UCSD-AML1 (cell line): ENCODE data around the gene TSPAN14.
"Not testable (repeated sequence)": the region's sequence is repeated elsewhere in the genome, so short reads cannot be mapped to it uniquely, and the experiment has no call there.

Experiments used
- DNase-seq: peaks from one replicate; lab custom pipeline; 2025; ENCODE audit not compliant: unreplicated experiment; lab: John Stamatoyannopoulos, UW

TSPAN14 gene

GRCh38 chr10:80539421-80540031 is 85.4 kb downstream of the TSPAN14 start:
- no peak for DNase-seq

DNA sequence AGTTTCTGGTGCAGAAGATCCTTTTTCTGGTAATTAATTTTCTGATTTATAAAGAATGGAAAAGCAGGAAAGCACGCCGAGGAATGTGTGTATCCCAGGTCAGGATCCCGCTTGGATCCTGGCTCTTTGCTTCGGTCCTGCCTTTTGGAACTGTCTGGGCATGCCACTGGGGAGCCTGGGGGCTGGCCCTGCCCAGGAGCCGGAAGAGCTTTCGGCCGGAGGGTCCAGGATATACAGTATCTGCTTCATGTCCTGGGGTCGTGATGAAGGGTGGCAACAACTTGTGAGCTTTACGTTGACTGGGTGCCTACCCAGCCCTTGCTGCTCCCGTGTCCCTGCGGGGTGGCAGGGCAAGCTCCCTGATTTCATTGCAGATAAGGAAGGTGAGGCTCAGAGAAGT is 86.0 kb downstream of the TSPAN14 start:
- no peak for DNase-seq

DNA sequence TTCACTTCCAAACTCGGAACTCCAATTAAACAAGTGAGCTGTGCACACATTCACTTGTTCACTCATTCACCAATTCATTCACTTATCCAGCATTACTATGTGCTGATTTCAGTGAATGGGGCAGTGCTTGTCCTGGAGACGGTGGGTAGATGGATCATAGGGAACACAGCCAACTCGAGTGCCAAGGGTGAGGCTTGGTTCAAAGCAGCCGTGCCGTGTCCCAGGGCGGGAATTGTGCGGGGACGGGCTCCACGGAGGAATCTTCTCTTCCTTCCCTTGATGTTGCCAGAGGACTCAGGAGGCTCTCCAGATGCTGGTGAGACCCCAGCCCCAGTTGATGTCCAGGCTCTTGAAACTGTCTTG is 86.5 kb downstream of the TSPAN14 start:
- no peak for DNase-seq

DNA sequence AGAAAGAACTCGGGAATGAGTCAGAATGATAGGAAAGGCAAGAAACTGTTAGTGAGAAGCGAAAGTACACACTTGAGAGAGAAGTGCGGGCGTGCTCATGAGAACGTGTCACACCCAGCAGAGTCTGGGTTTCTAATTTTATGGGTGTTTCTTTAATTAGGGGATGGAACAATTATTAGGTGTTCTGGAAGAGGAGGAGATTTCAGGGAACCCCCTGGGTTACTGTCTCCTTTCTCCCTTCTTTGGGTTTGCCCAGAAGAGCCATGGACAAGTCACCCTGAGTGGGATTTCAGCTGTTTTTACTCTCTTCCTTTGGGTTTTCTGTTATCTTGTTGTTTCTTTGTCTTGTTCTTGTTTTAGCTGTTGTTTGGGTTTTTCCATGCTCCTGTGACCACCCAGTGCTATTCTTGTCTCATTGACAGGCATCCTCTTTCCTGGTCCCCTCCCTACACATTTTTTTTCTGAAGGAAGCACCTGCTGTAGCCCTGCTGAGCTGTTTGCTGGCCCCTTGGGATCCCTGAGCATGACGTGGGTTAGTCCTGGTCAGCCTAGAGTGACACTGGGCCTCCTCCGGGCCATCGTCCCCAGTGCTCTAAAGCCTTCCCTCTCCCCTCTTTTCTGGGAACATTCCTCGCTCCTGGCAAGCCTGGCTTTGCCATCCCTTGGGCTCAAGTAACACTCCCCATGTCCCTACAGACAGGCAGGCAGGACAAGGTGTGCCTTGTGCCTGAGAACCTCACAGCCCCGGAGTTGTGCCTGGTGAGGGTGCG is 87.1 kb downstream of the TSPAN14 start:
- no peak for DNase-seq

GRCh38 chr10:80542053-80542452 is 87.9 kb downstream of the TSPAN14 start:
- DNase-seq, result no peak

DNA sequence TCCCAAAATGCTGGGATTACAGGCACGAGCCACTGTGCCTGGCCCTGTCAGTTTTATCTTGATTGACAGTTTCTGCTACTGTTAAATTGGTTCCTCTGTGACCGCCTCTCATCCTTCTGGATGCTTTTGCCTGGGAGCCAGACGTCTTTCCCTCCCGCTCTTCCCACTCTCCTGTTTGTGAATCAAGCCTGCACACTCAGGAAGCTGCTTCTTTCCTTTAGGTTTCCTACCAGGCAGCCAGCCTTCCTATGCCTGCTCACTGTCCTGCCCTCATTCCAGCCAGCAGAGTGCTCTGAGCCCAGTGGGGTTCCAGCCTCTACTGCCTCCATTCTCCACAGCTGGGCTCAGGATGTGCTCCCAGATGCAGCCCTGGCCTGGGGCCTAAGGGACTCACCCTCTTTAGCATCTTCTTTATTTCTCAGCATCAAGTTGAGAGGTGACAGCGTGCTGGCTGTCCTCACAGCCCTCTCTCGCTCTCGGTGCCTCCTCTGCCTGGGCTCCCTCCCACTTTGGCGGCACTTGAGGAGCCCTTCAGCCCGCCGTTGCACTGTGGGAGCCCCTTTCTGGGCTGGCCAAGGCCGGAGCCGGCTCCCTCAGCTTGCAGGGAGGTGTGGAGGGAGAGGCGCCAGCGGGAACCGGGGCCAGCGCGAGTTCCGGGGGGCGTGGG is 88.7 kb downstream of the TSPAN14 start:
- DNase-seq, result no peak

GRCh38 chr10:80543319-80543672 is 89.2 kb downstream of the TSPAN14 start:
- not testable (repeated sequence) for DNase-seq

DNA sequence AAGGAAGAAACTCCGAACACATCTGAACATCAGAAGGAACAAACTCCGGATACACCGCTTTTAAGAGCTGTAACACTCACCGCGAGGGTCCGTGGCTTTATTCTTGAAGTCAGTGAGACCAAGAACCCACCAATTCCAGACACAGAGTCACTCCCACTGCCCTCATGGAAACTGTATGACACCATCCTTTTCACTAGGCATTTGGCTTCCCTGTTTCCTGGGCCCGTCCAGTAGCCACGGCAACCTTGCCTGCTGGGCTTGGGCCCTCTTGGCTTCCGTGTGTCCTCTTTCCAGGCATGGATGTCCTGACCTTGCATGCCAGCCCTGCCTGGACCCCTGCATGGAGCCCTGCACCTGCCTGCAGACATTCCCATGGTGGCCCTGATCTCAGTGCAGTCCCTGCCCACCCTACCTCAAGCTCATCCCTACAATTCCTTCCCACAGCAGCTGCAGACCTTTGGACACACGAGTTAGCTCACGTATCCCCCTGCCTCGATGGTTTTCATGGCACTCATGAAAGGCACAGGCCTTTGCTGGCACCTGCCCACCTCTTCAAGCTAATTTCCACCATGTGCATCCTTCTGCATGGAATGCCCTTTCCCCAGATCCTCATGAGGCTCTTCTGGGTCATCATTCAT is 90.3 kb downstream of the TSPAN14 start:
- DNase-seq, result no peak

- DNase-seq, result no peak
Observed at GRCh38 chr10:80545258-80545881, 91.3 kb downstream of the TSPAN14 start.

- no peak for DNase-seq
Observed at GRCh38 chr10:80552151-80552646, 98.1 kb downstream of the TSPAN14 start.

GRCh38 chr10:80553436-80553835 is 99.3 kb downstream of the TSPAN14 start:
- DNase-seq, result no peak

DNA sequence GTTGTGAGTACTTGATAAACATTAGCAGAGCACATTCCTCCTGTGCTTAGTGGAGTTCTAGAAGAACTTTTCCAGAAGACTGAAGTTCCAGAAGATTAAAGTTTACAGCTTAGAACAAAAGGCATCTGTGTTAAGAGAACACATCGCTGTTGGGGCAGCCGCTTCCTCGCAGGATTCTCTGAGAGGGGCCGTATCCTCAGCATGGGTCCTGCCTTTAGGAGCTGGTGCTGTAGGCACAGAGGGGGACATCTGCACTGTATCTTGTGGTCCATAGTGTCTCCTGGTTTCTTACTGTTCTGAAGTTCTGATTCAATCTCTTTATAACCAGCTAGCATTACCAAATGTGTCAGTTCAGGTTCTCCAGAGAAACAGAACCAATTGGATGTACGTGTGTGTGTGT is 99.9 kb downstream of the TSPAN14 start:
- no peak for DNase-seq

DNA sequence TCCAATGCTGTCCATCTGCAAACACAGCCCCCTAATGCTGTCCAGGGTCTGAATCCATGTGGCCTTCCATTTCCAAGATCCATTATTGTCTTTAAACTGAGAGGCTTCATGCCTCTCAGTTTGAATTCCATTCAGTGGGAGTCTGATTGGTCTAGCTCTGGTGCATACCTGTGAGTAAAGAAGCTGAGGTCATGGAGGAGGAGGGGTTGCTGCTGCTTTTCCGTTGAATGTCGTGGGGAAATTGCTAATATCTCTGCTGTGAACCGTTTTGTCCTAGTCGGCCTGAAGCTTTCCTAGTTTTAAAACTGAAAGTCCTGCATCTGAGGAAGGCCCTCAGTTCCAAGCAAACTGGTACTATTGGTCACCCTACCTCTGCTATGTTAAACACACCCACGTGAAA is 101.3 kb downstream of the TSPAN14 start:
- DNase-seq, result no peak

- DNase-seq, result no peak
Observed at GRCh38 chr10:80561950-80562349, 107.8 kb downstream of the TSPAN14 start.

- DNase-seq, result no peak
Observed at GRCh38 chr10:80567292-80567691, 113.2 kb downstream of the TSPAN14 start.

DNA sequence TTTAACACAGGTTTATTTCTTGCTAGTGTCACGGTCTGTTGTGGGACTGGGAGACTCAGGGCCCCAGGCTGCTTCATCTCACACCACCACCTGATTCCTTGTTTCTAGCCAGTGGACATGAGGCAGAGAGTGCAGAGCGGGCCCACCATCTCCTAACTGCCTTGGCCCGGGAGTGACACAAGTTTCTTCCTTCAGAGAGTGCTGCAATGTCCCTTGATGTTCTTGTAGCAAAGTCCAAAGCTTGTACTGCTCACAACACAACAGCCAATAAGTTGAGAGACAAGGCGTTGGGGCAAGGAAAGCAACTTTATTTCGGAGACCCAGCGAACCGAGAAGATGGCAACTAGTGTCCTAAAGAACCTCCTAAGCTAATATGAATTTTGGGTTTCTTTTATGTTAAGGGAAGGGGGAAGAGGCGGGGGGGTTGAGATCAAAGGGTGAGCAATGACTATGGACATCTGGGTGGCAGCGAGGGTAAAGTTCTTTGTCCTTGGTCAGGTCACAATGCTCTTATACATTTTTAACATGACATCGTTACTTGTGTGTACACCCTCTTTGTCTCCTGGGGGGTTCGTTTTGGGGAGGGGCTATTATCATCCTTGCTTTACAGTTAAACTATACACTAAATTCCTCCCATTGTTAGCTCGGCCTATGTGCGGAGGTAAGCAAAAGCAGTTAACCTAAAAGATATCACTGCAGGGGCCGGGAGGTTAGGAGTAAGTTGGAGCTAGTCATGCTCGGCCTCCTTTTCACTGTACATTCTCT is 115.2 kb downstream of the TSPAN14 start:
- no peak for DNase-seq

- no peak for DNase-seq
Observed at GRCh38 chr10:80571352-80571751, 117.2 kb downstream of the TSPAN14 start.

DNA sequence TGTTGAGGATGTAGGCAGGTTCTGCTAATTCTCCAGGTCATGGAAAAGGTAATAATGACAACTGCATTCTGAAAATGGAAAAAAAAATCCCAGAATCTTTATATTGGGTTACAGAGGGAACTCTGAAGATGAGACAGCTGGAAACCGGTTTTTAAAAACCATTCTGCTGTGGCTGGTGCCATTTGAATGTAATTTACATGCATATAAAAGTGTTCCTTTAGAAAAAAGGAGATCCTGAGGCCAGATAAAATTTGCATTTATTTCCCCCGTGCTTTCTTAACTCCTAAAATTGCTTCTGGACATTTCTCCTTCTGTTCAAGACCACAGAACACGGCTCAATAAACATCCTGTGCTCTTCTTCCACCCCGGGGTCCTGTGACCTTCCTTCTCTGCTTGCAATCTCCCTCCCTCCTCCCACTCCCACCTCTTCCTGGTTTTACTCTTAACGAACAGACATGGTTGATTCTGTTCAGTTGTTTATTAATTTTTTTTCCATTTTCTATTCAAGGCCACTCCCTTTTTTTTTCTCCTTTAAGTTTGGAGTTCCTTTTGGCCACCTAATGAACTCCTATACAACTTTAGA is 125.2 kb downstream of the TSPAN14 start:
- no peak for DNase-seq

- DNase-seq, result no peak
Observed at GRCh38 chr10:80579849-80580637, 125.9 kb downstream of the TSPAN14 start.
